ENCODE measurements around the gene KRTAP10-1. TPM values are rescaled to one million over a fixed set of nuclear protein-coding genes. Genes with fewer than 3 reads are reported as not detected.
"Not testable (repeated sequence)": the region's sequence is repeated elsewhere in the genome, so short reads cannot be mapped to it uniquely, and the experiment has no call there.

KRTAP10-1 gene
- total RNA-seq, 1 experiment from 2014 or later = not detected

DNA sequence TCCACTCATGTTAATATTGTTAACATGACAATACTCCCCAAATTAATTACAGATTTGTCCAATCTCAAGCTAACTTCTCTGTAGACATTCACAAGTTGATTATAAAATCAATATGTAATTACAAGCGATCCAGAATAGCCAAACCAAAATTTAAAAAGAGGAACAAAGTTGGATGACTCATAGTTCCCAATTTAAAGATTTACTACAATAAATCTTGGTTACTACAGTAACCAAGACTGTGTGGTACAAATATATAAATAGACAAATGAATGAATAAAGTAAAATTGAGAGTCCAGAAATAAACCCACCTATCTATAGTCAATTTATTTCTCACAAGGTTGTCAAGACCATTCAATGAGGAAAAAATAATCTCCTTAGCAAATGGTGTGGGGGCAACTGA lies 26.4 kb upstream of the KRTAP10-1 start:
- Histone ChIP-seq H3K9ac (ENCODE audit: low read length) (no peak overlapping the region), H3K4me2 (ENCODE audit: low read depth, low read length, poor library complexity, severe bottlenecking) (peak overlapping the region; percentile 10), H3K36me3 (ENCODE audit: insufficient read depth, low read length) (no peaks in the 10 kb centered on the region), H3K9me2 (replicated peaks; ENCODE audit: insufficient read depth, low read length) (no peaks in the 10 kb centered on the region), H3K79me2 (ENCODE audit: low read length) (no peaks in the 10 kb centered on the region), H3K27ac (ENCODE audit: low read length) (no peak overlapping the region), H3K4me1 (ENCODE audit: low read length) (peaks cover 11% of the 10 kb centered on the region), H3K27me3 (ENCODE audit: low read length) (no peaks in the 10 kb centered on the region), H2AFZ (ENCODE audit: low read length) (no peak overlapping the region), H3K9me3 (ENCODE audit: low read length) (no peaks in the 10 kb centered on the region), H3K4me3 (ENCODE audit: low read length) (no peak overlapping the region), H4K20me1 (ENCODE audit: insufficient read depth, low read depth, low read length) (no peaks in the 10 kb centered on the region)
- DNase-seq = peak; percentile 68

DNA sequence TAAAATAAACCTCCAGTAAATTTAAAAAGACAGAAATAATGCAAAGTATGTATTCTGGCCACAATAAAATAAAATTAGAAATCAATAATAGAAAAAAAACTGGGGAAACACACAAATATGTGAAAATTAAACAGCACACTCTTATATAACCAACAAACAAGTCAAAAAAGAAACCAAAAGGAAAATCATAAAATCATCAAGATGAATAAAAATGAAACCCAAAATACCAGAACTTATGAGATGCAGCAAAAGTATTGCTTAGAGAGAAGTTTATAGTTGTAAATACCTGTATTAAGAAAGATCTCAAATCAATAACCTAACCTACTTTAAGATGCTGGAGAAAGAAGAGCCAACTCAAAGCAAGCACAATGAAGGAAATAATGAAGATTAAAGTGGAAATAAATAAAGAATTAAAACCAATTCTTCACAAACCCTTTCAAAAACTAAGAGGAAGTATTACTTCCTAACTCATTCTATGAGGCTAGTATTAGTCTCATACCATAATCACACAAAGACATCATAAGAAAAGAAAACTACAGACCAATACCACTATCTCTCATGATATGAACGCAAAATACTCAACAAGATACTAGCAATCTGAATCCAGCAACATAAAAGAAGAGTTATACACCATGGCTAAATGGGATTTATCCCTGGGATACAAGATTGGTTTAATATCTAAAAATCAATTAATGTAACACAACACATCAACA lies 25.0 kb upstream of the KRTAP10-1 start:
- Histone ChIP-seq H3K9me2 (replicated peaks; ENCODE audit: insufficient read depth, low read length) (no peaks in the 10 kb centered on the region), H3K79me2 (ENCODE audit: low read length) (no peaks in the 10 kb centered on the region), H2AFZ (ENCODE audit: low read length) (no peak overlapping the region), H4K20me1 (ENCODE audit: insufficient read depth, low read depth, low read length) (no peaks in the 10 kb centered on the region), H3K36me3 (ENCODE audit: insufficient read depth, low read length) (no peaks in the 10 kb centered on the region), H3K4me3 (ENCODE audit: low read length) (no peak overlapping the region), H3K4me1 (ENCODE audit: low read length) (peaks cover 11% of the 10 kb centered on the region), H3K4me2 (ENCODE audit: low read depth, low read length, poor library complexity, severe bottlenecking) (no peak overlapping the region), H3K27ac (ENCODE audit: low read length) (no peak overlapping the region), H3K27me3 (ENCODE audit: low read length) (no peaks in the 10 kb centered on the region), H3K9ac (ENCODE audit: low read length) (no peak overlapping the region), H3K9me3 (ENCODE audit: low read length) (no peaks in the 10 kb centered on the region)
- DNase-seq = no peak

DNA sequence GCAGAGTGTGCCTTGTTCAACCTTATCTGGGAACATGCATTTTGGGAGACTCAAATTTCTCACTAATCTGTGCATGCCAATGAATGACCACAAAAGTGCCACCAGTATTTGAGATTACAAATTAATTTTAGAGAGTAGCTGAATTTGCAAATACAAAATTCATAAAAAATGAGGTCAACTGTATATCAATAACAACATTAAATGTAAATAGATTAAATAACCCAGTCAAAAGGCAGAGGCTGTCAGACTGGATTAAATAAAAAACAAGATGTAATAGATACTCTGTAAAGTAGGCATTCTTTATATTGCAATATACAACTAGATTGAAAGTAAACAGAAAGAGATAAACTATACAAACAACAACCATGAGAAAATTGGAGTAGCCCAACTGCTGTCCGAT lies 24.1 kb upstream of the KRTAP10-1 start:
- Histone ChIP-seq H3K4me1 (ENCODE audit: low read length) (peaks cover 11% of the 10 kb centered on the region), H2AFZ (ENCODE audit: low read length) (no peak overlapping the region), H3K27ac (ENCODE audit: low read length) (no peak overlapping the region), H3K9ac (ENCODE audit: low read length) (no peak overlapping the region), H3K4me3 (ENCODE audit: low read length) (no peak overlapping the region), H3K9me3 (ENCODE audit: low read length) (no peaks in the 10 kb centered on the region), H3K9me2 (replicated peaks; ENCODE audit: insufficient read depth, low read length) (no peaks in the 10 kb centered on the region), H3K79me2 (ENCODE audit: low read length) (no peaks in the 10 kb centered on the region), H4K20me1 (ENCODE audit: insufficient read depth, low read depth, low read length) (no peaks in the 10 kb centered on the region), H3K27me3 (ENCODE audit: low read length) (no peaks in the 10 kb centered on the region), H3K4me2 (ENCODE audit: low read depth, low read length, poor library complexity, severe bottlenecking) (no peak overlapping the region), H3K36me3 (ENCODE audit: insufficient read depth, low read length) (no peaks in the 10 kb centered on the region)
- no peak for DNase-seq

DNA sequence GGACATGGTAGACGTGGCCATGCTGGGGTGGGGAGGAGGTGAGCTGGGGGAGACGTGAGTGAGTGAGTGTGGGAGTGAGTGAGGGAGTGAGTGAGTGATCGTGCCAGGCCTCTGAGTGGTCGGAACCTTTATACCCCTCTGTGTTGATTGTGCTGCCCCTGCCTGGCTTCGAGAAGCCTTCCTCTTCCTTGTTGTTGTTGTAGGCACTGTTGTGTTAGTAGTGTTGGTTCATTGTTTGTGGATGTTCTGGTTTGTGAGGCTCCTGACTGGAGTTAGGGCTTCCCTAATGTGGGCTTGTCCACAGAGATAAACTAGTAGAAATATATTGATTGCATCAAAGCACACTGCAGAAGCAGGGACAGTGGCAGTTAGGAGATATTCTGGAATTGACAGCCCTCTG lies 18.7 kb upstream of the KRTAP10-1 start, which contains the start of gene KRTAP10-3:
TSS of gene KRTAP10-3 (minus strand) at position 101 of the 400 bp plus-strand sequence. CDS start at position 21, 80 bp downstream.
- no peak for DNase-seq
- H3K9me2 ChIP-seq (replicated peaks; ENCODE audit: insufficient read depth, low read length) = no peaks in the 10 kb centered on the region
- H3K9me3 ChIP-seq (ENCODE audit: low read length) = no peaks in the 10 kb centered on the region
- no peak within 1 kb of the TSS for H2AFZ ChIP-seq (ENCODE audit: low read length)
- no peaks in the 10 kb centered on the region; the same call in 1 of the 2 replicates for H3K4me1 ChIP-seq (ENCODE audit: low read length)
- no peak within 1 kb of the TSS for H3K27ac ChIP-seq (ENCODE audit: low read length)
- H3K4me2 ChIP-seq (ENCODE audit: low read depth, low read length, poor library complexity, severe bottlenecking) = no peak within 1 kb of the TSS
- no peak within 1 kb of the TSS for H3K4me3 ChIP-seq (ENCODE audit: low read length)
- no peaks in the 10 kb centered on the region for H4K20me1 ChIP-seq (ENCODE audit: insufficient read depth, low read depth, low read length)
- H3K79me2 ChIP-seq (ENCODE audit: low read length) = no peaks in the 10 kb centered on the region
- no peaks in the 10 kb centered on the region for H3K27me3 ChIP-seq (ENCODE audit: low read length)
- no peak within 1 kb of the TSS for H3K9ac ChIP-seq (ENCODE audit: low read length)
- no peaks in the 10 kb centered on the region for H3K36me3 ChIP-seq (ENCODE audit: insufficient read depth, low read length)

DNA sequence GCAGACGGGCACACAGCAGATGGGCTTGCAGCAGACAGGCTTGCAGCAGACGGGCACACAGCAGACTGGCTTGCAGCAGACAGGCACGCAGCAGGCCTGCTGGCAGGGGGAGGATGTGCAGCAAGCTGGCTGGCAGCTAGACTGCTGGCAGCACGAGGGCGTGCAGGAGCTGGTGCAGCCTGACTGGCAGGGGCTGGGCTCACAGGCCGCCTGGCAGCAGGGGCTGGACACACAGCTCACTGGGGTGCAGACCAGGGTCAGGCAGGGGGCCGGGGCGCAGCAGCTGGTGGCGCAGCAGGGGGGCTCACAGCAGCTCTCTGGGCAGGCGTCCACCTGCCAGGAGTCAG lies 18.3 kb upstream of the KRTAP10-1 start:
- not testable (repeated sequence) for H3K9me3 ChIP-seq (ENCODE audit: low read length); H4K20me1 ChIP-seq (ENCODE audit: insufficient read depth, low read depth, low read length); H3K79me2 ChIP-seq (ENCODE audit: low read length); H3K4me2 ChIP-seq (ENCODE audit: low read depth, low read length, poor library complexity, severe bottlenecking); H3K27ac ChIP-seq (ENCODE audit: low read length); H3K27me3 ChIP-seq (ENCODE audit: low read length); H3K9ac ChIP-seq (ENCODE audit: low read length); DNase-seq; H3K4me3 ChIP-seq (ENCODE audit: low read length); H3K9me2 ChIP-seq (replicated peaks; ENCODE audit: insufficient read depth, low read length); H2AFZ ChIP-seq (ENCODE audit: low read length); H3K36me3 ChIP-seq (ENCODE audit: insufficient read depth, low read length); H3K4me1 ChIP-seq (ENCODE audit: low read length)

DNA sequence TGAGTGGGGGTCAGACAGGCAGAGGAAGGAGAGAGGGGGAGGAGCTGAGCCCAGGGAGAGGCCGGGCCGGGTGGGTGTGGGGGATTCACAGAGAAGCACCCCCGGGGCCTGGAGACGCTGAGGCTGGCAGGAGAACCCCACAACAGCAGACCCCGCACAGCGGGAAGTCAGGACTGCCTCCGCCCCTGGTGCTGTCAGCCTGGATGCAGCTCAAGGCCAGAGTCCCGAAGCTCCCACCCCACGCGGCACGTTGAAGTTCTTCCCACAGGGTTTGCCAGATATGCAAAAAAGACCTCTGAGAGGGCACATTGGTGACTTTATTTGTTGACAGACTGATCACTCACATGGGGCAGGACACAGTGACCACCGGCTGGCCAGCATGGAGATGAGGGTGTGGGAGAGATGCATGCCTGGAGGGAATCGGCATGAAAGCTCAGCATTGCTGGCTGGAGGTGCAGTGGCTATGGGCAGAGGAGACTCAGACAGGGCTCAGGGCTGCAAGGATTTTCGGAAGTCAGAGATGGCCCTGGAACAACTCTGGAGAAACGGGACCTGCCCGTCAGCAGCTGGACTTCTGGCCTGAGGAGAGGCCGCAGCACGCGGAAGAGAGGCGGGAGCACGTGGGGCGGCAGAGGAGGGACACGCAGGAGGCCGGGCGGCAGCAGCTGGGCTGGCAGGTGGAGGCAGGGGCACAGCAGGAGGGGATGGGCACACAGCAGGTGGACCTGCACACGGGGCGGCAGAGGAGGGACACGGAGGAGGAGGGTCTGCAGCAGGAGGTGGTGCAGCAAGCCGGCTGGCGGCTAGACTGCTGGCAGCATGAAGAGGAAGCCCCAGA lies 17.7 kb upstream of the KRTAP10-1 start:
- H3K4me2 ChIP-seq (ENCODE audit: low read depth, low read length, poor library complexity, severe bottlenecking) = no peak overlapping the region
- H3K36me3 ChIP-seq (ENCODE audit: insufficient read depth, low read length) = no peaks in the 10 kb centered on the region
- no peak for DNase-seq
- no peaks in the 10 kb centered on the region; the same call in 1 of the 2 replicates for H3K4me1 ChIP-seq (ENCODE audit: low read length)
- no peak overlapping the region for H3K27ac ChIP-seq (ENCODE audit: low read length)
- H3K9me2 ChIP-seq (replicated peaks; ENCODE audit: insufficient read depth, low read length) = no peaks in the 10 kb centered on the region
- no peak overlapping the region for H3K4me3 ChIP-seq (ENCODE audit: low read length)
- no peak overlapping the region for H2AFZ ChIP-seq (ENCODE audit: low read length)
- H3K27me3 ChIP-seq (ENCODE audit: low read length) = no peaks in the 10 kb centered on the region
- H3K9ac ChIP-seq (ENCODE audit: low read length) = no peak overlapping the region
- H3K9me3 ChIP-seq (ENCODE audit: low read length) = no peaks in the 10 kb centered on the region
- no peaks in the 10 kb centered on the region for H3K79me2 ChIP-seq (ENCODE audit: low read length)
- H4K20me1 ChIP-seq (ENCODE audit: insufficient read depth, low read depth, low read length) = no peaks in the 10 kb centered on the region

DNA sequence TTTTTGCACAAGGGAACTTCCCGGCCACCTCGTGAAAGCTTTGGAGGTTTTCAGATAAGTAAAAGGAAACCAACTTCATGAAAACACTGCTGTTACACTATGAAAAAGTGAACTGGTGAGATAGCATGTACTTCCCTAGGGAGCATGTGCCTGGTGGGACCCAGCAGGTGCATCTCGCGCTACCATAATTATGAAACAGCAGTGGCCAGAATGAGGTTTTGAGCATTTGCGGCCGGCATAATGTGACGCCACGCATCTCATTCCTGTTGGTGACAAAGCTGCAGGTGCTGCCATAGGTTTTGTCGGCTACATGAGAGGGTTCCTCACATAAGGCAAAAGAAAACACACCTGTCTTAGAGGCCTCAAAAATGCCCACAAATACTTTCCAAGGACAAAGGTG lies 16.9 kb upstream of the KRTAP10-1 start:
- Histone ChIP-seq H3K4me3 (ENCODE audit: low read length) (no peak overlapping the region), H3K27ac (ENCODE audit: low read length) (no peak overlapping the region), H3K79me2 (ENCODE audit: low read length) (no peaks in the 10 kb centered on the region), H3K9me2 (replicated peaks; ENCODE audit: insufficient read depth, low read length) (no peaks in the 10 kb centered on the region), H3K4me1 (ENCODE audit: low read length) (no peaks in the 10 kb centered on the region; the same call in 1 of the 2 replicates), H4K20me1 (ENCODE audit: insufficient read depth, low read depth, low read length) (no peaks in the 10 kb centered on the region), H3K9ac (ENCODE audit: low read length) (no peak overlapping the region), H2AFZ (ENCODE audit: low read length) (no peak overlapping the region), H3K4me2 (ENCODE audit: low read depth, low read length, poor library complexity, severe bottlenecking) (no peak overlapping the region), H3K27me3 (ENCODE audit: low read length) (no peaks in the 10 kb centered on the region), H3K36me3 (ENCODE audit: insufficient read depth, low read length) (no peaks in the 10 kb centered on the region), H3K9me3 (ENCODE audit: low read length) (no peaks in the 10 kb centered on the region)
- no peak for DNase-seq

DNA sequence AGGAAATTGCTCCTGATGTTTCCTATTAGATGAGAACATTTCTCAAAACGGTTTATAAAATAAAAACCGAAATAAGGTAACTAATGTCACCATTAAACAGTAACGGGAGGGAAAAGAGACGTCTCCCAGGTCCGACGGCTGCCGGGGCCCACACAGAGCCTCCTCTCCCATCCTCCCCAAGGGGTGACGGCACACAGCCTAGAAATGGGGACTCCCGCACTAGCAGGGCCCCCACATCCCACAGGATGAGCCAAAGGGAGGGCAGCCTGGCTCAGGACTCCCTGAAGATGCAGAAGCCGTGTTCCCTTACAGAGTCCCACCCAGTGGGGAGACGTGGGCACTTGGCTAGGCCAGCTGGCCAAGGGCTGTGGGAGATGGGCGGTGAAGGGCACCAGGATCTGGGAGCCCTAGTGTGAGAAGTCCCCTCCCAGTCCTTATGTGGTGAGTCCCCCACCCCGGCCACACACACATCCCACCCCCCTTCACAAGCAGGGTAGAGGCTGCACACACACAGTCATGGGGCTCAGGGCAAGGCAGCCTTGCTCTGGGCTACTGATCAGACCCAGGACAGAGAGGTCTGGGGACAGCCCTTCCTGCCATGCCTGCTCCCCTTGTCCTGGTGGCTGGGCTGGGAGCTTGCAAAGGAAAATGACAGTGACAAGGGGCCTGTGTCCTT lies 15.3 kb upstream of the KRTAP10-1 start:
- no peaks in the 10 kb centered on the region for H3K79me2 ChIP-seq (ENCODE audit: low read length)
- no peaks in the 10 kb centered on the region for H3K9me3 ChIP-seq (ENCODE audit: low read length)
- no peaks in the 10 kb centered on the region for H3K36me3 ChIP-seq (ENCODE audit: insufficient read depth, low read length)

More for the DNA sequence above, 15.3 kb upstream of the KRTAP10-1 start:
- Histone ChIP-seq H3K9ac (ENCODE audit: low read length) (no peak overlapping the region), H3K4me1 (ENCODE audit: low read length) (no peaks in the 10 kb centered on the region; the same call in 1 of the 2 replicates), H4K20me1 (ENCODE audit: insufficient read depth, low read depth, low read length) (no peaks in the 10 kb centered on the region), H3K4me3 (ENCODE audit: low read length) (no peak overlapping the region), H3K9me2 (replicated peaks; ENCODE audit: insufficient read depth, low read length) (no peaks in the 10 kb centered on the region), H3K27ac (ENCODE audit: low read length) (no peak overlapping the region), H3K4me2 (ENCODE audit: low read depth, low read length, poor library complexity, severe bottlenecking) (no peak overlapping the region), H3K27me3 (ENCODE audit: low read length) (no peaks in the 10 kb centered on the region), H2AFZ (ENCODE audit: low read length) (no peak overlapping the region)
- no peak for DNase-seq
